Measurements from ENCODE around the gene DFFB.

DNA sequence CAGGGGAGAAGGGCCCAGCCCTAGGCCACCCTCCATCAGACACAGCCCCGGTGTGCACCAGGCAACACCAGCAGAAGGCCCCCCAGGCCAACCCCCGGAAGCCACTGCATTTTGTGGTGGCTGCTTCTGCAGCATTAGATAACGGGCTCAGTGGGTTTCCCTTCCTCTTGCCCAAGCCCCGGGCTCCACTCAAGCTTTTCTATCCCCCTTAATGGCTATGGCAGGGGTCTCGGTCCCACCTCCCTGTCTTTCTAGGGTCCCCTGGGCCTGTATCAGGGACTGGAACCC lies 23.9 kb downstream of the DFFB start:
- TF ChIP-seq CTCF (IDR thresholded peaks at IDR 0.05; ENCODE audit: poor library complexity) (no peak), EZH2phosphoT487 (IDR thresholded peaks at IDR 0.05; ENCODE audit: low read depth, severe bottlenecking, unreplicated experiment) (no peak)

Measured in hepatocyte (in vitro differentiated cells).